Measurements from ENCODE around the gene SLC17A1. TPM values are rescaled to one million over a fixed set of nuclear protein-coding genes. Genes with fewer than 3 reads are reported as not detected.

SLC17A1 gene
- total RNA-seq, 4 donors from 2014 or later = not detected

DNA sequence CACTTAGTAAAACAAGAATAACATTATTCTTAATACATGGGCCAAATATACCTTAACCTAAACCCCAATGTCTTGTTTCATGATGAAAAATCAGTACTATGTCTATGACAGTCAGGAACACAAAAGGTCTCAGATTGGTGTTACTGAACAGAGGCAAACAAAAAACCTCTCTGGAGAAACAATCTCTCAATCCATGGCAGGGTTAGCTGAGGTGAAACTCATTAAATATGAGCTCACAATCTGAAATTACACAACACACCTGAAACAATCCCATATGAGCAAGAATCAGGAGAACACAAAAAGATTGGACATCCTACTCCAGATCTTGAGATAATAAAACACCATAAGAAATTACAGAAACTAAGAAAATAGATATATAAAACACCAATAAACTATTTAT is 83.8 kb downstream of the SLC17A1 start:
- Histone ChIP-seq H3K36me3 (no peaks in the 10 kb centered on the region), H3K4me1 (peaks cover 6 to 56% (median 26%) of the 10 kb centered on the region in 4 donors), H3K27me3 (no peaks in the 10 kb centered on the region), H3K9me3 (no peaks in the 10 kb centered on the region), H3K27ac (peak overlapping the region in 2 of 4 donors; percentile 59 to 71), H3K4me3 (no peak overlapping the region)
- intact Hi-C loops (cut with DNase I; ENCODE audit: low total_unique reads) (no loop called here), in situ Hi-C loops (cut with MboI; ENCODE audit: low pct_ligation_motif_present in 1 of 4, low pct_unique_long_range_greater_than_20kb in 1 of 4, low sequenced_read_pairs in 3 of 4) (no loop called here)
- DNase-seq = no peak
- TF ChIP-seq, protein P1, sequence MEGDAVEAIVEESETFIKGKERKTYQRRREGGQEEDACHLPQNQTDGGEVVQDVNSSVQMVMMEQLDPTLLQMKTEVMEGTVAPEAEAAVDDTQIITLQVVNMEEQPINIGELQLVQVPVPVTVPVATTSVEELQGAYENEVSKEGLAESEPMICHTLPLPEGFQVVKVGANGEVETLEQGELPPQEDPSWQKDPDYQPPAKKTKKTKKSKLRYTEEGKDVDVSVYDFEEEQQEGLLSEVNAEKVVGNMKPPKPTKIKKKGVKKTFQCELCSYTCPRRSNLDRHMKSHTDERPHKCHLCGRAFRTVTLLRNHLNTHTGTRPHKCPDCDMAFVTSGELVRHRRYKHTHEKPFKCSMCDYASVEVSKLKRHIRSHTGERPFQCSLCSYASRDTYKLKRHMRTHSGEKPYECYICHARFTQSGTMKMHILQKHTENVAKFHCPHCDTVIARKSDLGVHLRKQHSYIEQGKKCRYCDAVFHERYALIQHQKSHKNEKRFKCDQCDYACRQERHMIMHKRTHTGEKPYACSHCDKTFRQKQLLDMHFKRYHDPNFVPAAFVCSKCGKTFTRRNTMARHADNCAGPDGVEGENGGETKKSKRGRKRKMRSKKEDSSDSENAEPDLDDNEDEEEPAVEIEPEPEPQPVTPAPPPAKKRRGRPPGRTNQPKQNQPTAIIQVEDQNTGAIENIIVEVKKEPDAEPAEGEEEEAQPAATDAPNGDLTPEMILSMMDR (IDR thresholded peaks at IDR 0.05) = no peak
- TF ChIP-seq EP300 (IDR thresholded peaks at IDR 0.05; ENCODE audit: low read depth) (no peak), POLR2AphosphoS5 (IDR thresholded peaks at IDR 0.05) (no peak), POLR2A (IDR thresholded peaks at IDR 0.05) (no peak)

DNA sequence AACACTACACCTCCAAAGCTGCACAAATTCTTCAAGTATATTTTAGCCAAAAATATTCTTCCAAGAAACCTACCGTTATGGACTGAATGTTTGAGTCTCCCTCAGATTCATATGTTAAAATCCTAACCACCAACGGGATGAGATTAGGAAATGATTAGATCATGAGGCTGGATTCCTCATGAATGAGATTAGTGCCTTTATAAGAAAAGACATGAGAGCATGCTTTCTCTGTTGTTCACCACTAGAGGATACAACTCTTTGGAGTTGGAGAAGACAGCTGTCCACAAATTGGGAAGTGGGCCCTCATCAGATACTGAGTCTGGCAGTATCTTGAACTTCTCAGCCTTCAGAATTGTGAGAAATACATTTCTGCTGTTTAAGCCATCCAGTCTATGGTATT is 84.4 kb downstream of the SLC17A1 start:
- Histone ChIP-seq H3K36me3 (no peaks in the 10 kb centered on the region), H3K27me3 (no peaks in the 10 kb centered on the region), H3K4me3 (no peak overlapping the region), H3K9me3 (no peaks in the 10 kb centered on the region), H3K4me1 (peaks cover 6 to 52% (median 24%) of the 10 kb centered on the region in 4 donors), H3K27ac (peak overlapping the region in 2 of 4 donors; percentile 3 to 31)
- intact Hi-C loops (cut with DNase I; ENCODE audit: low total_unique reads) (no loop called here), in situ Hi-C loops (cut with MboI; ENCODE audit: low pct_ligation_motif_present in 1 of 4, low pct_unique_long_range_greater_than_20kb in 1 of 4, low sequenced_read_pairs in 3 of 4) (no loop called here)
- WGBS, 2 donors (ENCODE audit: low coverage in 1 of 2) = 86% methylated on average over 2 of the region's 2 CpGs; no CpG with 5 or more reads in 1 of the 2 donors
- TF ChIP-seq, protein P1 (IDR thresholded peaks at IDR 0.05) = no peak
- TF ChIP-seq POLR2AphosphoS5 (IDR thresholded peaks at IDR 0.05) (no peak), POLR2A (IDR thresholded peaks at IDR 0.05) (no peak), EP300 (IDR thresholded peaks at IDR 0.05; ENCODE audit: low read depth) (no peak)
- no peak for DNase-seq

GRCh38 chr6:25746968-25747367 is 84.9 kb downstream of the SLC17A1 start:
- in situ Hi-C loops (cut with MboI; ENCODE audit: low pct_ligation_motif_present in 1 of 4, low pct_unique_long_range_greater_than_20kb in 1 of 4, low sequenced_read_pairs in 3 of 4) = no loop called here
- H3K36me3 ChIP-seq = no peaks in the 10 kb centered on the region
- 33 to 60% methylated on average over 1 of the region's 1 CpG for WGBS, 2 donors (ENCODE audit: low coverage in 1 of 2)
- H3K4me3 ChIP-seq = no peak overlapping the region
- peaks cover 6 to 48% (median 22%) of the 10 kb centered on the region in 4 donors for H3K4me1 ChIP-seq
- peak overlapping the region in 2 of 4 donors; percentile 3 to 31 for H3K27ac ChIP-seq
- H3K27me3 ChIP-seq = no peaks in the 10 kb centered on the region
- DNase-seq = peak; percentile 29
- H3K9me3 ChIP-seq = no peaks in the 10 kb centered on the region
- TF ChIP-seq, protein P1 (IDR thresholded peaks at IDR 0.05) = peak; percentile 10 to 63 (median 37)
- no peak for TF ChIP-seq POLR2A (IDR thresholded peaks at IDR 0.05)
- peak in 1 of 3 donors; percentile 34 for TF ChIP-seq POLR2AphosphoS5 (IDR thresholded peaks at IDR 0.05)
- intact Hi-C loops (cut with DNase I; ENCODE audit: low total_unique reads) = no loop called here

DNA sequence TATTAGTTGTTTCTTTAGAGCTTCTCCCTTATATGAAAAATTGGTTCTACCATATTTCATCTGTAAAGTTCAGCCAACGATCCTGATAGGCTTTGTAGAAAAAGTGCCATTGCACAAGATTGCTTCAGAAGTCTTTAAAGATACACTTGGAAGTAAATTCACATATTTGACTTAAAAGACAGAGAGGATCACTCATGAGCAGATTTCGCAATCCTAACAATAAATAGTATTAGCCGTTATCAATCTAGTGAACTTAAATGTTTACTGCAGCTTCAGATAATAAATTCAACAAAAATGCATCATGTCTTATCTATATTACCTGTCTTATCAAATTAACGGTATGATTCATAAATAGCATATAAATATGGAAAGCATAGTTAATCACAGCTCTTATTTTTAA is 86.0 kb downstream of the SLC17A1 start:
- 85 to 86% methylated on average over 4 of the region's 4 CpGs for WGBS, 2 donors (ENCODE audit: low coverage in 1 of 2)

More for the DNA sequence above, 86.0 kb downstream of the SLC17A1 start:
- TF ChIP-seq EP300 (IDR thresholded peaks at IDR 0.05; ENCODE audit: low read depth) (no peak), POLR2A (IDR thresholded peaks at IDR 0.05) (no peak), POLR2AphosphoS5 (IDR thresholded peaks at IDR 0.05) (no peak)
- TF ChIP-seq, protein P1 (IDR thresholded peaks at IDR 0.05) = no peak
- no peak overlapping the region for H3K27ac ChIP-seq
- in situ Hi-C loops (cut with MboI; ENCODE audit: low pct_ligation_motif_present in 1 of 4, low pct_unique_long_range_greater_than_20kb in 1 of 4, low sequenced_read_pairs in 3 of 4) (no loop called here), intact Hi-C loops (cut with DNase I; ENCODE audit: low total_unique reads) (no loop called here)
- no peaks in the 10 kb centered on the region for H3K27me3 ChIP-seq
- DNase-seq = no peak
- no peaks in the 10 kb centered on the region for H3K36me3 ChIP-seq
- H3K4me1 ChIP-seq = peaks cover 6 to 40% (median 18%) of the 10 kb centered on the region in 4 donors
- H3K9me3 ChIP-seq = no peaks in the 10 kb centered on the region
- no peak overlapping the region for H3K4me3 ChIP-seq
